ENCODE measurements around the gene MAPKAPK5.
"Not testable (repeated sequence)": the region's sequence is repeated elsewhere in the genome, so short reads cannot be mapped to it uniquely, and the experiment has no call there.

Gene MAPKAPK5

GRCh38 chr12:111829635-111830034 is 12.4 kb upstream of the MAPKAPK5 start:
- DNase-seq, result not testable (repeated sequence)

GRCh38 chr12:111834740-111835386 is 7.2 kb upstream of the MAPKAPK5 start:
- DNase-seq, result not testable (repeated sequence)

GRCh38 chr12:111835531-111836181 is 6.4 kb upstream of the MAPKAPK5 start:
- not testable (repeated sequence) for DNase-seq

- no peak for DNase-seq
These were observed 3.7 kb upstream of the MAPKAPK5 start for GRCh38 chr12:111838353-111838752.

GRCh38 chr12:111840807-111841206 is 1.2 kb upstream of the MAPKAPK5 start:
- DNase-seq, result no peak

GRCh38 chr12:111841236-111841749 is 735 bp upstream of the MAPKAPK5 start:
- DNase-seq, result no peak

GRCh38 chr12:111842556-111843396 is 748 bp downstream of the MAPKAPK5 start:
- DNase-seq, result no peak

- no peak for DNase-seq
These were observed 4.0 kb downstream of the MAPKAPK5 start for GRCh38 chr12:111846016-111846415.

- no peak for DNase-seq
These were observed 8.5 kb downstream of the MAPKAPK5 start for GRCh38 chr12:111850526-111850925.

GRCh38 chr12:111858186-111858585 is 16.2 kb downstream of the MAPKAPK5 start:
- no peak for DNase-seq

- no peak for DNase-seq
These were observed 16.8 kb downstream of the MAPKAPK5 start for GRCh38 chr12:111858778-111859177.

GRCh38 chr12:111864913-111865312 is 22.9 kb downstream of the MAPKAPK5 start:
- DNase-seq, result no peak

- no peak for DNase-seq
These were observed 25.5 kb downstream of the MAPKAPK5 start for GRCh38 chr12:111867531-111867930.

GRCh38 chr12:111868676-111869588 is 26.9 kb downstream of the MAPKAPK5 start:
- no peak for DNase-seq

- DNase-seq, result no peak
These were observed 27.6 kb downstream of the MAPKAPK5 start for GRCh38 chr12:111869671-111870070.

- DNase-seq, result no peak
These were observed 28.2 kb downstream of the MAPKAPK5 start for GRCh38 chr12:111870216-111870615.

- DNase-seq, result no peak
These were observed 28.7 kb downstream of the MAPKAPK5 start for GRCh38 chr12:111870706-111871105.

GRCh38 chr12:111873113-111873512 is 31.1 kb downstream of the MAPKAPK5 start:
- no peak for DNase-seq

- no peak for DNase-seq
These were observed 39.7 kb downstream of the MAPKAPK5 start for GRCh38 chr12:111881716-111882115.

GRCh38 chr12:111886662-111887545 is 44.9 kb downstream of the MAPKAPK5 start:
- no peak for DNase-seq
